Spleen (tissue), 11 donors: ENCODE data around the gene HRH1. TPM values are rescaled to one million over a fixed set of nuclear protein-coding genes. Genes with fewer than 3 reads are reported as not detected.

Experiments used
- DNase-seq: peaks from one replicate; pipeline ENCODE4 v3.0.0-alpha.2; 2020
- H3K27ac ChIP-seq, 8 donors: fragments of 200-600 bp; sonication (generic) in 7 of 8; 1 replicate in 4 of 8; 2 replicates in 4 of 8; pipeline versions ENCODE4 v1.5.0 to v1.8.0; 2016 to 2021; ENCODE audit warnings: inconsistent platforms in 4 of 8, mild to moderate bottlenecking in 4 of 8, moderate library complexity in 1 of 8
- H3K27me3 ChIP-seq, 7 donors: fragments of 200-600 bp; sonication (generic) in 6 of 7; replicated peaks in 1 of 7; 1 replicate in 4 of 7; 2 replicates in 3 of 7; pipeline versions ENCODE4 v1.5.0 to v1.8.0; 2016 to 2021; ENCODE audit warnings: inconsistent platforms in 3 of 7, mild to moderate bottlenecking in 1 of 7
- H3K36me3 ChIP-seq, 6 donors: fragments of 200-600 bp; sonication (generic) in 5 of 6; 1 replicate in 4 of 6; 2 replicates in 2 of 6; pipeline versions ENCODE4 v1.5.0 to v1.8.0; 2016 to 2021; ENCODE audit warnings: inconsistent platforms in 2 of 6
- H3K4me1 ChIP-seq, 6 donors: fragments of 200-600 bp; sonication (generic) in 5 of 6; 1 replicate in 3 of 6; 2 replicates in 3 of 6; pipeline versions ENCODE4 v1.5.0 to v1.8.0; 2016 to 2021; ENCODE audit warnings: inconsistent platforms in 3 of 6
- H3K4me3 ChIP-seq, 8 donors: fragments of 200-600 bp; sonication (generic) in 7 of 8; 1 replicate in 4 of 8; 2 replicates in 4 of 8; pipeline versions ENCODE4 v1.5.0 to v1.8.0; 2016 to 2021; ENCODE audit warnings: inconsistent platforms in 4 of 8, mild to moderate bottlenecking in 4 of 8, moderate library complexity in 2 of 8
- H3K9me3 ChIP-seq, 8 donors: fragments of 200-600 bp; sonication (generic) in 7 of 8; 1 replicate in 4 of 8; 2 replicates in 4 of 8; pipeline versions ENCODE4 v1.5.0 to v1.8.0; 2016 to 2021; ENCODE audit warnings: inconsistent platforms in 4 of 8
- POLR2A ChIP-seq, 3 donors: fragments of 450-650 bp; IDR thresholded peaks; one replicate each; pipeline ENCODE4 v1.5.1; 2017; ENCODE audit warnings: antibody characterized with exemption in 3 of 3, mild to moderate bottlenecking in 1 of 3
- POLR2AphosphoS5 ChIP-seq, 3 donors: sonication (generic); formaldehyde crosslinking; IDR thresholded peaks; one replicate each; pipeline ENCODE4 v1.5.1; 2017; ENCODE audit warnings: antibody characterized with exemption in 3 of 3
- WGBS, 5 donors: extraction: QIAGEN DNeasy Blood & Tissue Kit in 3 of 5; methylation state at CpG; one replicate each; pipeline versions ENCODE4 v1.1.5 to v1.1.7; 2013 to 2018; 5-methylcytosine and 5-hydroxymethylcytosine counted together
- intact Hi-C: fragments of 100-400 bp; cut with DNase I; formaldehyde crosslinking; loops from one replicate; pipeline ENCODE4 v1.15.0; 2023; ENCODE audit warnings: low total_unique reads
- polyA plus RNA-seq, 3 donors: library from polyadenylated mRNA; stranded (reverse); fragments of 200-250 nt; gene quantifications; one replicate each; pipeline ENCODE4 v1.2.1, GENCODE V29; 2013
- total RNA-seq, 7 donors: library from RNA; depleted of rRNA in 3 of 7; stranded (reverse); fragments of >200 nt in 3 of 7; fragmentation: NEBNext Ultra II Directional in 4 of 7; extraction: Animal tissue kit (Norgen Biotek cat#: 25700) in 4 of 7; gene quantifications; one replicate each; pipeline versions ENCODE4 v1.1.0 to v1.2.1, GENCODE V29; 2016 to 2021
- TF ChIP-seq, protein P1 (sequence below), 11 experiments: fragments of 200-600 bp in 7 of 11; fragments of 450-650 bp in 4 of 11; sonication (generic) in 4 of 11; IDR thresholded peaks in 8 of 11; conservative IDR thresholded peaks in 3 of 11; 1 replicate in 7 of 11; 2 replicates in 4 of 11; pipeline versions ENCODE4 v1.4.0 to v1.8.0; 2016 to 2021; ENCODE audit warnings: antibody characterized with exemption in 11 of 11, inconsistent platforms in 4 of 11, mild to moderate bottlenecking in 1 of 11
- donor health status: healthy with polysubstance abuse.
- donor health status: DM: no; HTN: no; CAD: no; lungs with moderate emphysema.
- donor health status: DM: no; HTN: no; CAD: no.
- donor health status: Bipolar disorder and iron deficiency.
- donor health status: healthy.
- donor health status: DM: no; HTN: no; CAD: no.
- donor health status: DM: yes; HTN: yes; CAD: no.

The HRH1 gene
- total and polyA plus RNA-seq, 10 donors: 0.15 to 4.4 (median 1.8) TPM

GRCh38 chr3:11137627-11137959 lies 16.7 kb upstream of the HRH1 start:
- Histone ChIP-seq H3K27ac (no peak overlapping the region), H3K27me3 (peaks cover 0 to 4% (median 0%) of the 10 kb centered on the region in 7 donors), H3K36me3 (no peaks in the 10 kb centered on the region), H3K4me1 (peaks cover 7 to 17% (median 15%) of the 10 kb centered on the region in 6 donors), H3K4me3 (no peak overlapping the region), H3K9me3 (no peaks in the 10 kb centered on the region)
- WGBS, 5 donors: 89 to 96% (median 91%) methylated on average over 6 of the region's 6 CpGs
- no peak for DNase-seq
- TF ChIP-seq POLR2AphosphoS5 (IDR thresholded peaks at IDR 0.05): no peak
- TF ChIP-seq POLR2A (IDR thresholded peaks at IDR 0.05): no peak
- TF ChIP-seq, protein P1, sequence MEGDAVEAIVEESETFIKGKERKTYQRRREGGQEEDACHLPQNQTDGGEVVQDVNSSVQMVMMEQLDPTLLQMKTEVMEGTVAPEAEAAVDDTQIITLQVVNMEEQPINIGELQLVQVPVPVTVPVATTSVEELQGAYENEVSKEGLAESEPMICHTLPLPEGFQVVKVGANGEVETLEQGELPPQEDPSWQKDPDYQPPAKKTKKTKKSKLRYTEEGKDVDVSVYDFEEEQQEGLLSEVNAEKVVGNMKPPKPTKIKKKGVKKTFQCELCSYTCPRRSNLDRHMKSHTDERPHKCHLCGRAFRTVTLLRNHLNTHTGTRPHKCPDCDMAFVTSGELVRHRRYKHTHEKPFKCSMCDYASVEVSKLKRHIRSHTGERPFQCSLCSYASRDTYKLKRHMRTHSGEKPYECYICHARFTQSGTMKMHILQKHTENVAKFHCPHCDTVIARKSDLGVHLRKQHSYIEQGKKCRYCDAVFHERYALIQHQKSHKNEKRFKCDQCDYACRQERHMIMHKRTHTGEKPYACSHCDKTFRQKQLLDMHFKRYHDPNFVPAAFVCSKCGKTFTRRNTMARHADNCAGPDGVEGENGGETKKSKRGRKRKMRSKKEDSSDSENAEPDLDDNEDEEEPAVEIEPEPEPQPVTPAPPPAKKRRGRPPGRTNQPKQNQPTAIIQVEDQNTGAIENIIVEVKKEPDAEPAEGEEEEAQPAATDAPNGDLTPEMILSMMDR (IDR thresholded peaks at IDR 0.05 in 8 of 11, conservative IDR thresholded peaks at IDR 0.05 in 3 of 11): no peak
- intact Hi-C loops: no loop called here

DNA sequence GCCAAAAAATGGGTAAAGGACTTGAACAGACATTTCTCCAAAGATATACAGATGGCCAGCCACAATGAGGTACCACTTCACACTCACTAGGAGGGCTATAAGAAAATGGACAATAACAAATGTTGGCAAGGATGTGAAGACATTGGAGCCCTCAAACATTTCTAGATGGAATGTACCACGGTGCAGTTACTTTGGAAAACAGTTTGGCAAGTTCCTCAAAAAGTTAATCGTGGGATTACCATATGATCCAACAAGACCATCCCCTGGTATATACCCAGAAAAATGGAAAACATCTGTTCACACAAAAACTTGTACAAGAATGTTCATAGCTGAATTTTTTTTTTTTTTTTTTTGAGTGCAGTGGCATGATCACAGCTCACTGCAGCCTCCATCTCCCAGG lies 15.9 kb upstream of the HRH1 start:
- Histone ChIP-seq H3K36me3 (no peaks in the 10 kb centered on the region), H3K27me3 (peaks cover 0 to 4% (median 0%) of the 10 kb centered on the region in 7 donors), H3K4me1 (peaks cover 7 to 17% (median 15%) of the 10 kb centered on the region in 6 donors), H3K4me3 (no peak overlapping the region), H3K9me3 (no peaks in the 10 kb centered on the region), H3K27ac (no peak overlapping the region)
- no peak for DNase-seq
- intact Hi-C loops: no loop called here
- WGBS, 5 donors: 81 to 87% (median 84%) methylated on average over 2 of the region's 2 CpGs
- no peak for TF ChIP-seq POLR2AphosphoS5 (IDR thresholded peaks at IDR 0.05)
- TF ChIP-seq, protein P1 (IDR thresholded peaks at IDR 0.05 in 8 of 11, conservative IDR thresholded peaks at IDR 0.05 in 3 of 11): no peak
- no peak for TF ChIP-seq POLR2A (IDR thresholded peaks at IDR 0.05)

DNA sequence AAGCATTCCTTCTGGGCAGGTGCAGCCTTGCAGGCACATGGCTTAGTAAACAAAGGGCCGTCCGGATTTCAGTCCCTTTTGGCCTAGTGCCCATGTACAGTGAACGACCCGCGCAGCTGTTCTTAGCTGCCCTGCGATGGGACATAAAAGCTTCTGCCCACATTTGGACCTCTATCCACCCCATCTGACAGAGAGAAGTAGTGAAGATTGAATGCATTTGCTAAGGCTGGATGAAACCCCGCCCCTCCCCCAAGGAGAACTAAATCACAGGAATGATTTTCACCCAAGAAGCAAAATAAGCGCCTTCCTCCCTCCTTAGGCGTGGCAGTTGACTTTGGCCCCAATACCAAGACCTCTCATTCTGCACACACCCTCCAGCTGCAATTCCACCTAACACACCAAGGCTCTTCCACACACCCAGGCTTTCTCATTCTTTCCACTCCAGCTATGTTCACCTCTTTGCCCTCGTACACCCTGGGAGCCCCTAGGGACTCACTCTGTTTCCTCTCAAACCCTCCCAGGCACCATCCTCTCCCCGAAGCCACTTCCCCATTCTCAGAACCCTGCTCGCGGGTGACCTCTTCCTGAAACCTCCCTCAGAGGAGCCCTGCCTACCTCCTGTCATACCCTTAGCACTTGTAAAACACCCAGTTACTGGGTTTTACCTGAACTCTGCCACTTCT lies 14.1 kb upstream of the HRH1 start:
- Histone ChIP-seq H3K27ac (peak overlapping the region in 3 of 8 donors; percentile 25 to 53 (median 45)), H3K9me3 (no peaks in the 10 kb centered on the region), H3K36me3 (no peaks in the 10 kb centered on the region), H3K27me3 (peaks cover 0 to 4% (median 0%) of the 10 kb centered on the region in 7 donors), H3K4me3 (peak overlapping the region in 1 of 8 donors; percentile 7), H3K4me1 (peaks cover 7 to 17% (median 15%) of the 10 kb centered on the region in 6 donors)
- peak; percentile 89 for DNase-seq
- intact Hi-C loops: no loop called here
- peak in 2 of 3 donors; percentile 41 to 48 for TF ChIP-seq POLR2AphosphoS5 (IDR thresholded peaks at IDR 0.05)
- TF ChIP-seq, protein P1 (IDR thresholded peaks at IDR 0.05 in 8 of 11, conservative IDR thresholded peaks at IDR 0.05 in 3 of 11): no peak
- TF ChIP-seq POLR2A (IDR thresholded peaks at IDR 0.05): no peak
- WGBS, 5 donors: 10 to 17% (median 13%) methylated on average over 13 of the region's 13 CpGs

- Histone ChIP-seq H3K4me3 (peak overlapping the region in 1 of 8 donors; percentile 7), H3K4me1 (peaks cover 7 to 17% (median 15%) of the 10 kb centered on the region in 6 donors), H3K9me3 (no peaks in the 10 kb centered on the region), H3K36me3 (no peaks in the 10 kb centered on the region), H3K27ac (peak overlapping the region in 3 of 8 donors; percentile 25 to 53 (median 45)), H3K27me3 (peaks cover 0 to 4% (median 0%) of the 10 kb centered on the region in 7 donors)
- intact Hi-C loops: no loop called here
- TF ChIP-seq POLR2AphosphoS5 (IDR thresholded peaks at IDR 0.05): no peak
- TF ChIP-seq, protein P1 (IDR thresholded peaks at IDR 0.05 in 8 of 11, conservative IDR thresholded peaks at IDR 0.05 in 3 of 11): no peak
- 20 to 41% (median 31%) methylated on average over 2 of the region's 2 CpGs for WGBS, 5 donors
- no peak for DNase-seq
Observed at GRCh38 chr3:11140713-11141104, 13.6 kb upstream of the HRH1 start.
